Measurements from ENCODE around the gene IFI6.
"Not testable (repeated sequence)": the region's sequence is repeated elsewhere in the genome, so short reads cannot be mapped to it uniquely, and the experiment has no call there.

IFI6 gene

DNA sequence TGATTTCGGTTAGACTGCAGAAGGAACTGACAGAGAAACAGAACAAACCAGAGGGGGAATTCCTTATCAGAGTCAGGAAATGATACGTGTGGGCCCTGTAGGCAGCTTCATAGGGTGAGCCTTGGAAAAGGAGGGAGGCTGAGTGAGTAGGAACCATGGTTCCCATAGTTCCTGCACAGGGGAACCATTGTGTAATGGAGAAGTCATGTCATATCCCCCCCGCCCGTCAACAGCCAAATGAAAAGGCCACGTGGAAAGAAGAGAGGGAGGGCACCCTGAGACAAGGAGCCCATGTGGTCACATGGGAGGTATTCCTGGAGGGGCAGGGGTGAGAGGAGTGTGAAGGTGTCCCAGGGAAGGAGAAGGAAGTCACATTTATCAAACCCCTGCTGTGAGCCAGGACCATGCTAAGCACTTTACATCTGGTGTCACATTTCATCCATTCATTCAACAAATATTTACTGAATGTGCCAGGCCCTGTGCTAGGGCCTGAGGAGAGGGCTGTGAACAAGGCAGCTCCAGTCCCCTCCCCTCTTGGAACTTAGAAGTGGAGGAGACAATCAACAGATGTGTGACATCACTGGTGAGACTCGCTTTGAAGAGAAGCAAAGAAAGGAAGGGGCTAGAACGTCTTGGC lies 21.3 kb downstream of the IFI6 start:
- no peak for DNase-seq (ENCODE audit: low spot score)

- no peak for DNase-seq (ENCODE audit: low spot score)
These were observed 21.8 kb downstream of the IFI6 start for GRCh38 chr1:27650171-27650538.

DNA sequence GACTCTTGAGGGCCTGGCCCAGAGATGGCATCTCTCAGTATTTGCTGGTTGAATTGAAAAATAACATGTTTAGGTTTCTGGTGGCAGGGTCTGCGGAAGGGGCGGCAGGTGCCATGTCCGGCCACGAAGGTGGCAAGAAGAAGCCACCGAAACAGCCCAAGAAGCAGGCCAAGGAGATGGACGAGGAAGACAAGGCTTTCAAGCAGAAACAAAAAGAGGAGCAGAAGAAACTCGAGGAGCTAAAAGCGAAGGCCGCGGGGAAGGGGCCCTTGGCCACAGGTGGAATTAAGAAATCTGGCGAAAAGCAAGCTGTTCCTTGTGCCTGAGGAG lies 22.7 kb downstream of the IFI6 start:
- no peak for DNase-seq (ENCODE audit: low spot score)

- no peak for DNase-seq (ENCODE audit: low spot score)
These were observed 23.2 kb downstream of the IFI6 start for GRCh38 chr1:27648602-27649305.

DNA sequence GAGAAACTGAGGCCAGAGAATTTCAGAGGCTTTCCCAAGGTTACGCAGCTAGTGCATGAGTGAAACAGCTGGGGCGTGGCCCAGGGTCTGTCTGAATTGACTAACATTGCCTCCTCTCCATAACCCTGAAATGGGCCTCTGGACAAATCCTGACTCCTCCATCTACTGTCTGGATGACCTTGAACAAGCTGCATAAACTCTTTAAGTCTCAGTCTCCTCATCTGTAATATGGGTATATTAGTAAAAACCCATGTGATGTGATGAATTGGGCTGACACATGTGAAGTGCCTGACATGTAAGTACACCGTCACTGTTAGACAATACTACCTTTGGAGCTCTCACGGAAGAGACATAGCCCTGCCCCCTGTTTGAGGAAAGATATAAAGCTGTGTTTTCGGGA lies 24.7 kb downstream of the IFI6 start:
- no peak for DNase-seq (ENCODE audit: low spot score)

GRCh38 chr1:27646676-27647075 lies 25.3 kb downstream of the IFI6 start:
- DNase-seq (ENCODE audit: low spot score): no peak

DNA sequence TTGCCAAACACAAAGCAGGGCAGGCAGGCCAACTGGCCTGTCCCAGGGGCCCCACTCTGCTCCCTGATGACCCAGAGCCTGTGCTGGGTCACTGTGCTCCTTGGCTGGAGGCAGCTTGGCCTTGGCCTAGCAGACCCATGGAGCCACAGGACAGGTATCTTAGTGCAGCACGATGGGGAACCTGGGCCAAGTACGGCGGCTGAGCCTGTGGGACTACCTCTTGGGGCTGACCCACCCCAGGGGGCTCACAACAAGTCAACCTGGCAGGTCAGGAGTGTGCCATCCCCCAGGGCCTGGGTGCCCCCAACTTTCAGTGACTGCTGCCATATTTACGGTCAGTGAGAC lies 26.9 kb downstream of the IFI6 start:
- DNase-seq (ENCODE audit: low spot score): no peak

DNA sequence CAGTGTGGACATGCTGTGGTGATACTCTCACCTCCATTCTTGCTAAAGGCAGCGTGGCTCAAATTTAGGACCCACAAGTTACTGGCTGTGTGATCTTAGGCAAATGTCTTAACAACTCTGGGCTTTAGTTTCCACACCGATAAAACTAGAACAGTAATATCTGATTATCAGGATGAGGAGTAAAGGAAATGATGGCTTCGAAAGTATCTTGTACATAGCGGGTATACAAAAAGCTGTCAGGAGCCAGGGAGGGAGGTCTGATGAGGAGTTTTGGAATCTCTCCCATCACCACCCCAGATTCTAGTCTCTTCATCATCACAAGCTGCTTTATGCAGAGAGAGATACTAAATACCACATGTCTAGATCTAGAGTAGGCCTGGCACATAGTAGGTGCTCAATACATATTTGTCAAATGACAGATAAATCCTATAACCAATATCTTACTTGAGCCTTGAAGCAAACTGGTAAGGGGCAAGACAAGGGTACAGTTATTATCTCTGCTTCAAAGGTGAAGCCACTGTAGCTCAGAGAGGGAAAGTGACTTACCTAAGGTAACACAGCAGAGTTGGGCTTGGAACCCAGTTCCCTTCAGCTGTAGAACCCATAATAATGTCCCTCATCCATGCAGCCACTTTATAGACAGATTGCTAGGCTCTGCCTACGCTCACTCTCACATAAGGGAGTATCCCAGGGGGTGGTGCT lies 27.5 kb downstream of the IFI6 start:
- no peak for DNase-seq (ENCODE audit: low spot score)

DNA sequence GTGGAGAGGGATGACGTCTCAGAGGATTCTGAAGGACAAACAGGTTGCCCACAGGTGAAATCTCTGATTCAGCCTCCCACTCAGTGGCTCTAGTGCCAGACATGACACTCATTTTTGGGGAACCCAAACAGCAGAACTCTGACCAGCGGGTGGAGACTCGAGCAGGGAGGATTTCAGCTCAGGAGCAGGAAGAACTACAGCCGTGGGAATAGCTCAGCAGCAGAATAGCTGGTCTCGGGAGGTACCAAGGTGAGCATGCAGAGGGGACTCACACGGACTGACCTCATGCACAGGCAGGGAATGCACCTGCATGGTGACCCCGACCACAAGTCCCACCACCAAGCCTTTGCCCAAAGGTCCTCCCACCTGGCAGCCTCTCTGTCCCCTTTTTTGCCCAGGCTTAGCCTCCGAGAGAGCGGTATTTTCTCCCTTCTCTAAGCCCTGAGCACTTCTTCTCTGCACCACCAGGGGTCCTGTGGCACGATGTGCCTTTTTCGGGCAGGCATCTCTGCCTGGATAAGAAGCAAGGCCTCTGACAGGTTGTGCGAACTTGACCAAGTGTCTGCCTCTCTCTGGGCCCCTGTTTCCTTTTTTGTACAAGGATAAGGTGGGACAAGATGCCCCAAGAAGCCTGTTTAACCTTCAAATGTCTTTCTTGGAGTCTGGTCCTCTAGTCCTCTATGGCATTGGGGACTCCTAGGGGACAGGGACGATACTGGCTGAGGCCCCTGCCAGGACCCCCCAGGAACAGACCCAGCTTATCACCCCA lies 28.2 kb downstream of the IFI6 start:
- DNase-seq (ENCODE audit: low spot score): no peak

DNA sequence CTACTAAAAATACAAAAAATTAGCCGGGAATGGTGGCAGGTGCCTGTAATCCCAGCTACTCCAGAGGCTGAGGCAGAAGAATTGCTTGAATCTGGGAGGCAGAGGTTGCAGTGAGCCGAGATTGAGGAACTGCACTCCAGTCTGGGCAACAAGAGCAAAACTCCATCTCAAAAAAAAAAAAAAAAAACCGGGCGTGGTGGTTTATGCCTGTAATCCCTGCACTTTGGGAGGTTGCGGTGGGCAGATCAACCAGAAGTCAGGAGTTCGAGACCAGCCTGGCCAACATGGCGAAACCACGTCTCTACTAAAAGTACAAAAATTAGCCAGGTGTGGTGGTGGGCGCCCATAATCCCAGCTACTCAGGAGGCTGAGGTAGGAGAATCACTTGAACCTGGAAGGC lies 31.5 kb downstream of the IFI6 start:
- not testable (repeated sequence) for DNase-seq (ENCODE audit: low spot score)

GRCh38 chr1:27638805-27639204 lies 33.2 kb downstream of the IFI6 start:
- no peak for DNase-seq (ENCODE audit: low spot score)

DNA sequence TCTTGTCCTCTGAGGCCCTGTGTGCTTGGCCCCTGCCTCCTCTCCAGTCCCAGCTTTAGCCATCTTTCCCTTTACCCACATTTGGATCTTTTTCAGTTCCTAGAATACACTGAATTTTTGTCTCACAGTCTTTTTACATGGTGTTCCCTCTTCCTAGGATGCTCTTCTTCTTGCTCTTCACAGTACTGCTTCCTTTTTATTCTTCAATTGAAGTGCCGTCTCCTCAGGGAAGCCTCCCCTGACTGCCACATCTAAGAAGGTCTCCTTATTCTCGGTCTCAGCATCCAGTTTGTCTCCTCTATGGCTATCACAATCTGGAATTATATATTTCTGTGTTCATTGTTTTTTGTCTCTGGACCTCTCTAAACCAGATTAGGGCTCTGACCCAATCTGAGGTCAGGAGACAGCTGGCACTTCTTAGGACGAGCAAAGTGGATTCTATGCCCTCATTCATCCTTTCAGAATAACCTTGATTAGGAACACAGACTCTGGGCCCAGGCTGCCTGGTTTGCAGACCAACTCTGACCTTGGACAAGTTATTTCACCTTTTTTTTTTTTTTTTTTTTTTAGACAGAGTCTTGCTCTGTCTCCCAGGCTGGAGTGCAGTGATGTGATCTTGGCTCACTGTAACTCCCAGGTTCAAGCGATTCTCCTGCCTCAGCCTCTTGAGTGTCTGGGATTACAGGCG lies 33.8 kb downstream of the IFI6 start:
- no peak for DNase-seq (ENCODE audit: low spot score)

DNA sequence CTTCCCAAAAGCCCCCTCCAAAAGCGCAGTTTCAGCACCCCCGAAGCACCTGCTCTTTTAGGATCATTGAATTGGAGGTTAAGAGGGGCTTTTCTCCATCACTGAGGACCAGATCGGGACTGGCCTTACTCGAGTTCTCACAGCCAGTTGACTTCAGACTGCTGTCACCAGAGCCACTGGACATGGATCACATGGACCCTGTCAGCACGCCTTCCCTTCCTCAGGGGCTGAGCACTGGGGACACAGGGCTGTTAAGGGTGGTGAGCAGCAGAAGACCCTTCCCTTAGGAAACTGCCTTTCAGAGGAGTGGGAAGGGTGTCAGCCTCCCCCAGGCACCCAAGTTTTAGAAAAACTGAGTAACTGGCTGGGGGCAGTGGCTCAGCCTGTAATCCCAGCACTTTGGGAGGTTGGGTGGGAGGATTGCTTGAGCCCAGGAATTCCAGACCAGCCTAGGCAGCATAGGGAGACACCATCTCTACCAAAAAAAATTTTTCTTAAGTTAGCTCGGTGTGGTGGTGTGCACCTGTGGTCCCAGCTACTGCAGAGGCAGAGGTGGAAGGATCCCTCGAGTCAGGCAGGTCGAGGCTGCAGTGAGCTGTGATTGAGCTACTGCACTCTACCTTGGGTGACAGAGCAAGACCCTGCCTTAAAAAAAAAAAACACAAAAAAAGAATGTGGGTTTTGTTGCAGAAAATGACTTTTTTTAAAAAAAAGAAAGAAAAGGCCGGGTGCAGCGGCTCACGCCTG lies 36.4 kb downstream of the IFI6 start:
- DNase-seq (ENCODE audit: low spot score): no peak

DNA sequence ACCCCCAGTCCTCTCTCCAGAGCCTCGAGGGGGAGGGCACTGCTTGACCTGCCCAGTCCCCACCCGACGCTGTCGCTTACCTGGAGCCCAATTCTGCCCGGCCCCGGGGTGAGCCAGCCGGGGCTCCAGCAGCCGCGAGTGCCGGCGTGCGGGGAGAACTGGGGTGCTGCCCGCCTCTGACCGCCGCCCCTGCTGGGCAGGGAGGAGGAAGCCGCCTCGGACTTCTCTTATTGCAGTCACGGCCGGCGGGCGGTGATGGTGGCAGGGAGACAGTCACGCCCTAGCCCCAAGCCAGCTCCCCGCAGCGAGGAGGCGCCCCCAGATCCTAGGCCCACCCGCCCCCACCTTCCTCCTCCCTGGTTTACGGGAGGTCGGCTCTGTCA lies 37.0 kb downstream of the IFI6 start, which contains the start of gene FGR:
FGR (minus strand) TSS at position 201 of the 383 bp plus-strand sequence. CDS start 11,269 bp downstream, outside the sequence.
- DNase-seq (ENCODE audit: low spot score): no peak

GRCh38 chr1:27634177-27634984 lies 37.6 kb downstream of the IFI6 start:
- no peak for DNase-seq (ENCODE audit: low spot score)

DNA sequence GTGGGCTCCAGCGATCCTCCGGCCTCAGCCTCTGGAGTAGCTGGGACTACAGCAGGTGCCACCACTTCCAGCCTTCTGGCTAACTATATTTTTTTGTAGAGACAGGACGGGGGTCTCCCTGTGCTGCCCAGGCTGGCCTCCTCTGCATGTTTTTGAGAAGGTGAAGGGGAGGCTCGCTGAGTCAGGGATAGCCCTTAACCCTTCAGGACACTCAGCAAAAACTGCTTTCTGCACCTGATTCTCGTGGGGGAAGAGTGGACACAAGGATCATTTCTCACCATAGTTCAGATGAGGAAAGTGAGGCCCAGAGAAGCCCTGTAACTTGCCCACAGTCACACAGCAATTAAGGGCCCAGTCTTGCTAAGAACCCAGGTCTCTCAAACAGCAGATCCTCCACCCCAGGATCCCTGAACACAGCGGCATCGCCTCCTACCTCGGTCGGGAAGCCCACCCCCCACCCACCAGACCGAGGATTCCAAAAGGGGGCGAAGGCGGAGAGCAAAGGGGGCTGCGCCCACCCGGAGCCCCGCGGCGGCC lies 38.3 kb downstream of the IFI6 start:
- no peak for DNase-seq (ENCODE audit: low spot score)

- no peak for DNase-seq (ENCODE audit: low spot score)
These were observed 38.7 kb downstream of the IFI6 start for GRCh38 chr1:27633298-27633610.

- DNase-seq (ENCODE audit: low spot score): no peak
These were observed 39.4 kb downstream of the IFI6 start for GRCh38 chr1:27632387-27633297.

GRCh38 chr1:27630859-27631491 lies 41.0 kb downstream of the IFI6 start:
- DNase-seq (ENCODE audit: low spot score): no peak

Data from Ammon's horn (tissue), 1 donor.